Endothelial cell of umbilical vein (primary cell): ENCODE measurements around the gene TRIM37. TPM values are rescaled to one million over a fixed set of nuclear protein-coding genes. Genes with fewer than 3 reads are reported as not detected.

Experiments used
- BruUV-seq: library from RNA; stranded (reverse); fragments of 400-500 nt; replicated peaks from 2 replicates; lab custom pipeline; 2021; lab: Mats Ljungman, UMichigan
- CTCF ChIA-PET: fragments of 300-600, 350-600 bp; sonication (Branson Sonifier 250); formaldehyde crosslinking; loops from one replicate; lab custom pipeline; 2021; ENCODE audit warnings: antibody characterized with exemption, inconsistent platforms; lab: Charles Lee
- POLR2A ChIA-PET: fragments of 300-600, 350-600 bp; sonication (Branson Sonifier 250); formaldehyde crosslinking; loops from one replicate; lab custom pipeline; 2021; ENCODE audit warnings: antibody characterized with exemption, inconsistent platforms; lab: Charles Lee
- DNase-seq: peaks from one replicate; pipeline ENCODE4 v3.0.0-alpha.2; 2011; ENCODE audit warnings: low read depth, low spot score
- FAIRE-seq: peaks from 2 replicates; lab custom pipeline; 2011; peaks lifted over from hg19 to GRCh38; lab: Jason Lieb, UNC
- H2AFZ ChIP-seq: 2 replicates; pipeline ENCODE4 v1.6.0; 2012; ENCODE audit warnings: low read depth, low read length, control low read depth, inconsistent platforms
- H3K27ac ChIP-seq: 2 replicates; pipeline ENCODE4 v1.5.1; 2011; ENCODE audit warnings: low read depth, mild to moderate bottlenecking, control low read depth, low read length, moderate library complexity; ENCODE audit not compliant: insufficient read depth
- H3K27me3 ChIP-seq, 2 experiments: 2 replicates each; pipeline versions ENCODE4 v1.6.0 to v1.6.1; 2011; ENCODE audit warnings: low read length in 2 of 2, mixed read lengths in 1 of 2; ENCODE audit not compliant: control insufficient read depth in 2 of 2, insufficient read depth in 2 of 2
- H3K36me3 ChIP-seq, 2 experiments: 2 replicates in 1 of 2; 3 replicates in 1 of 2; pipeline ENCODE4 v1.5.1; 2011; ENCODE audit warnings: low read length in 2 of 2, mild to moderate bottlenecking in 1 of 2, moderate library complexity in 1 of 2; ENCODE audit not compliant: control insufficient read depth in 2 of 2, insufficient read depth in 2 of 2; ENCODE audit errors: extremely low read depth in 1 of 2
- H3K4me1 ChIP-seq: 3 replicates; pipeline ENCODE4 v1.5.1; 2011; ENCODE audit warnings: mild to moderate bottlenecking, low read length; ENCODE audit not compliant: control insufficient read depth, insufficient read depth; ENCODE audit errors: extremely low read depth
- H3K4me2 ChIP-seq: 2 replicates; pipeline ENCODE4 v1.6.1; 2011; ENCODE audit warnings: low read length, control low read depth, mixed read lengths; ENCODE audit not compliant: insufficient read depth
- H3K4me3 ChIP-seq, 3 experiments: fragments of 200-600 bp in 1 of 3; sonication (generic), shearing (Covaris generic) in 1 of 3; replicated peaks in 1 of 3; 2 replicates each; pipeline ENCODE4 v1.5.1; 2011 to 2016; ENCODE audit warnings: control low read depth in 3 of 3, low read length in 3 of 3, mild to moderate bottlenecking in 2 of 3, inconsistent platforms in 1 of 3, low read depth in 1 of 3, moderate library complexity in 1 of 3; ENCODE audit not compliant: insufficient read depth in 1 of 3
- H3K79me2 ChIP-seq: 2 replicates; pipeline ENCODE4 v1.6.0; 2012; ENCODE audit warnings: low read length, inconsistent platforms; ENCODE audit not compliant: control insufficient read depth, insufficient read depth
- H3K9ac ChIP-seq: replicated peaks from 2 replicates; pipeline ENCODE3; 2011; ENCODE audit warnings: low read length, control low read depth; ENCODE audit not compliant: insufficient read depth; ENCODE audit errors: extremely low read depth
- H3K9me1 ChIP-seq: replicated peaks from 3 replicates; pipeline ENCODE4 v1.6.0; 2011; ENCODE audit warnings: mild to moderate bottlenecking, low read length; ENCODE audit not compliant: control insufficient read depth, insufficient read depth; ENCODE audit errors: extremely low read depth
- H3K9me3 ChIP-seq: replicated peaks from 2 replicates; pipeline ENCODE4 v1.5.1; 2012; ENCODE audit warnings: low read length, inconsistent platforms; ENCODE audit not compliant: control insufficient read depth, insufficient read depth
- H4K20me1 ChIP-seq: replicated peaks from 2 replicates; pipeline ENCODE3; 2011; ENCODE audit warnings: mild to moderate bottlenecking, low read length; ENCODE audit not compliant: control insufficient read depth, insufficient read depth; ENCODE audit errors: extremely low read depth
- EZH2 ChIP-seq: IDR thresholded peaks from 2 replicates; pipeline ENCODE4 v1.6.1; 2012; ENCODE audit warnings: borderline replicate concordance, low read depth, mild to moderate bottlenecking, moderate library complexity, low read length, inconsistent platforms; ENCODE audit not compliant: severe bottlenecking
- FOS ChIP-seq: IDR thresholded peaks from 2 replicates; pipeline ENCODE4 v1.6.1; 2011; ENCODE audit warnings: mild to moderate bottlenecking, low read length, moderate library complexity, borderline replicate concordance; ENCODE audit not compliant: insufficient read depth
- GATA2 ChIP-seq: IDR thresholded peaks from 2 replicates; pipeline ENCODE4 v1.7.0; 2011; ENCODE audit warnings: low read depth, mild to moderate bottlenecking, moderate library complexity, mixed read lengths, low read length; ENCODE audit not compliant: insufficient read length, insufficient read depth
- JUN ChIP-seq: IDR thresholded peaks from 2 replicates; pipeline ENCODE4 v1.6.1; 2011; ENCODE audit warnings: borderline replicate concordance, low read depth; ENCODE audit not compliant: insufficient read length, insufficient read depth
- MYC ChIP-seq: IDR thresholded peaks from one replicate; pipeline ENCODE4 v1.6.1; 2011; ENCODE audit warnings: mild to moderate bottlenecking, low read depth, low read length
- POLR2A ChIP-seq: IDR thresholded peaks from 2 replicates; pipeline ENCODE4 v1.6.1; 2012; ENCODE audit warnings: low read depth, mild to moderate bottlenecking, control low read depth, low read length
- POLR2AphosphoS5 ChIP-seq: IDR thresholded peaks from 2 replicates; pipeline ENCODE4 v1.6.1; 2012; ENCODE audit warnings: low read depth, mild to moderate bottlenecking, control low read depth, low read length, moderate library complexity; ENCODE audit not compliant: insufficient read depth
- dilution Hi-C: fragments of 300-500 bp; cut with MboI; formaldehyde crosslinking; loops from one replicate; pipeline ENCODE4 v1.15.0; 2019; ENCODE audit warnings: low sequenced_read_pairs; ENCODE audit not compliant: extremely low pct_ligation_motif_present
- intact Hi-C: fragments of 100-400 bp; cut with micrococcal nuclease; formaldehyde crosslinking; loops from one replicate; pipeline ENCODE4 v1.10.0; 2022
- polyA plus RNA-seq, 4 experiments: library from polyadenylated mRNA; depleted of rRNA in 3 of 4; stranded (reverse) in 3 of 4; unstranded in 1 of 4; fragments of >200 nt; gene quantifications; 2 replicates each; pipeline versions ENCODE4 v1.2.1 to v1.2.3, GENCODE V29; 2011 to 2012; ENCODE audit warnings: missing spikeins in 1 of 4
- total RNA-seq: library from RNA; stranded (reverse); gene quantifications from 2 replicates; pipeline ENCODE4 v1.2.3, GENCODE V29; 2021
- TF ChIP-seq, protein P1 (sequence below), 2 donors: IDR thresholded peaks; 1 replicate in 1 of 2; 2 replicates in 1 of 2; pipeline ENCODE4 v1.5.1; 2011; ENCODE audit warnings: low read length in 2 of 2, mild to moderate bottlenecking in 2 of 2, moderate library complexity in 2 of 2, control low read depth in 1 of 2, inconsistent platforms in 1 of 2, low read depth in 1 of 2; ENCODE audit not compliant: insufficient read depth in 1 of 2; ENCODE audit errors: extremely low read depth in 1 of 2
- TF ChIP-seq, protein P2 (sequence below): IDR thresholded peaks from 2 replicates; pipeline ENCODE4 v1.6.1; 2011; ENCODE audit not compliant: insufficient read depth, insufficient read length

The TRIM37 gene
- total and polyA plus RNA-seq, 2 donors (not counting 3 experiments of a cell fraction or from before 2014, with no cell fraction given): 18.8 to 41.9 TPM

DNA sequence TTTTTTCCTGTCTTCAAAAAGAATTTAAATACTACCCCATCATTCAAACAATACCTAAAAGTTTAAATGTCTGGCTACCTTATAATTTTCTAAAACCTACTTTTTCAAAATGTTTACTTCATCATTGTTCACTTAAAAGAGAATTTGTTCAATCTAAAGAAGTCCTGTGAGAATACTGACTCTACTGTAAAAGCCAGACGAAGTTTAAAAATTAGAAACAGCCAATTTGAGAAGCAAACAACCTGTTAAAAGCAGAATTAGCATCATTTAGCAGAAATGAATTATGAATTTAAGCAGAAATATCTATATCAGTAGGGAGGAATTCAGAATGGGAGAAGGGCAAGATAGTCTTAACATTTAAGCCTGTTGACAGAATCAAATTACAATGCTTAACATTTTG, 46.2 kb upstream of the TRIM37 start:
- ChIA-PET CTCF (interaction anchor here (0.8 kb wide), 1 partner anchor 12 kb away, joined by 5 read pairs; no protein-coding TSS in a partner anchor), POLR2A (no interaction called here)
- H3K36me3 ChIP-seq: no peaks in the 10 kb centered on the region
- TF ChIP-seq, protein P1, sequence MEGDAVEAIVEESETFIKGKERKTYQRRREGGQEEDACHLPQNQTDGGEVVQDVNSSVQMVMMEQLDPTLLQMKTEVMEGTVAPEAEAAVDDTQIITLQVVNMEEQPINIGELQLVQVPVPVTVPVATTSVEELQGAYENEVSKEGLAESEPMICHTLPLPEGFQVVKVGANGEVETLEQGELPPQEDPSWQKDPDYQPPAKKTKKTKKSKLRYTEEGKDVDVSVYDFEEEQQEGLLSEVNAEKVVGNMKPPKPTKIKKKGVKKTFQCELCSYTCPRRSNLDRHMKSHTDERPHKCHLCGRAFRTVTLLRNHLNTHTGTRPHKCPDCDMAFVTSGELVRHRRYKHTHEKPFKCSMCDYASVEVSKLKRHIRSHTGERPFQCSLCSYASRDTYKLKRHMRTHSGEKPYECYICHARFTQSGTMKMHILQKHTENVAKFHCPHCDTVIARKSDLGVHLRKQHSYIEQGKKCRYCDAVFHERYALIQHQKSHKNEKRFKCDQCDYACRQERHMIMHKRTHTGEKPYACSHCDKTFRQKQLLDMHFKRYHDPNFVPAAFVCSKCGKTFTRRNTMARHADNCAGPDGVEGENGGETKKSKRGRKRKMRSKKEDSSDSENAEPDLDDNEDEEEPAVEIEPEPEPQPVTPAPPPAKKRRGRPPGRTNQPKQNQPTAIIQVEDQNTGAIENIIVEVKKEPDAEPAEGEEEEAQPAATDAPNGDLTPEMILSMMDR (IDR thresholded peaks at IDR 0.05; ENCODE audit: extremely low read depth in 1 of 2, insufficient read depth in 1 of 2, low read depth in 1 of 2, low read length in 2 of 2): no peak
- TF ChIP-seq GATA2 (no peak), EZH2 (no peak), FOS (no peak), POLR2A (no peak), POLR2AphosphoS5 (no peak), JUN (no peak), MYC (no peak)
- TF ChIP-seq, protein P2, sequence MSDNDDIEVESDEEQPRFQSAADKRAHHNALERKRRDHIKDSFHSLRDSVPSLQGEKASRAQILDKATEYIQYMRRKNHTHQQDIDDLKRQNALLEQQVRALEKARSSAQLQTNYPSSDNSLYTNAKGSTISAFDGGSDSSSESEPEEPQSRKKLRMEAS: no peak
- DNase-seq (peak; percentile 14), FAIRE-seq (no peak)
- H3K4me1 ChIP-seq: peaks cover 44% of the 10 kb centered on the region
- peaks cover 89% of the 10 kb centered on the region for H3K79me2 ChIP-seq
- no peaks in the 10 kb centered on the region for H3K27me3 ChIP-seq
- peak overlapping the region; percentile 89 for H3K4me2 ChIP-seq
- H3K9ac ChIP-seq: peak overlapping the region; percentile 96
- peak overlapping the region; percentile 43 for H3K27ac ChIP-seq
- dilution Hi-C loops (no loop called here), intact Hi-C loops (loop anchor here (5.0 to 10.0 kb wide), 2 partner anchors 61 to 462 kb away; partner anchors contain the start of gene CLTC)
- no TSS peak for BruUV-seq
- no peak overlapping the region for H2AFZ ChIP-seq
- H3K4me3 ChIP-seq: peak overlapping the region in 2 of 3 experiments; percentile 15 to 92
- H3K9me3 ChIP-seq: no peaks in the 10 kb centered on the region
- no peaks in the 10 kb centered on the region for H3K9me1 ChIP-seq
- H4K20me1 ChIP-seq: no peaks in the 10 kb centered on the region
